Amniotic epithelial cell (primary cell): ENCODE data around the gene FCN2.

Experiments
- DNase-seq: peaks from one replicate; pipeline ENCODE4 v3.0.0-alpha.2; 2010; ENCODE audit warnings: low read depth

The FCN2 gene

DNA sequence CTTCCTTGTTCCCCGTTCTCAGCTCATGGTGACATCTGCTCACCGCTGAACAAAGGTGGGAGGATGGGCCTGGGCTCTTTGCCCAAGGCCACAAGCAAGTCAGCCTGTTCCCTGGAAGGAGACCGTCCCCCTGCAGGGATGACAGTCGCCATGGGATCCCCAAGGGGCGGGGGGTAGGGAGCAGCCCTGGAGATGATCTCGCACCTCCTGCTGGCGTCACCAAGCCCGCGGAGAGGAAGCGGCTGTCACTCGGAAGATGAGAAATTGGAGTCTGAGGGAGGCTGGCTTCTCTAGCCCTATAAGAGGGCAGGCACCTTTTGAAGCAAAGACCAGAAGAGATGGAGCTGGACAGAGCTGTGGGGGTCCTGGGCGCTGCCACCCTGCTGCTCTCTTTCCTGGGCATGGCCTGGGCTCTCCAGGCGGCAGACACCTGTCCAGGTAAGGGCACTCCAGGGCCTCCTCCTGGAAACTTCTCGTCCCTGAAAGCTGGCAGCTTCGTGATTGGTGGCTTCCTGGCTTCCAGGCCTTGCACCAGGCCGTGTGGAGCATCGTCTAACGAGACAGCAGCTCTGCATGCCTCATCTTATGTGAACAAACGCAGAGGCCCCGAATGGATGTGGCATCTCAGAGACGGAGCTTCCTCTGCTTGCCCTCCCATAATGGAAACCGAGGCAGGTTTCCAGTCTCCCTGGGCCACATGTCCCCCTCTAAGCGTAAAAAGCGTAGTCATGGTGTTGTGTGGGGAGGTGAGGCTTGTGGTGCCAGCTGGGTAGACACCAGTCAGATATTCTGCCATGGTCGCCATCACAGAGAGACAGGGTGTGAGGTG lies at the start of gene FCN2:
Gene FCN2, plus strand, starts transcription at position 327 of the 829 bp plus-strand sequence. Its CDS starts 12 bp downstream, at position 339.
- DNase-seq, result no peak

GRCh38 chr9:134830926-134831720 lies 49.5 kb upstream of the FCN2 start:
- DNase-seq, result no peak

DNA sequence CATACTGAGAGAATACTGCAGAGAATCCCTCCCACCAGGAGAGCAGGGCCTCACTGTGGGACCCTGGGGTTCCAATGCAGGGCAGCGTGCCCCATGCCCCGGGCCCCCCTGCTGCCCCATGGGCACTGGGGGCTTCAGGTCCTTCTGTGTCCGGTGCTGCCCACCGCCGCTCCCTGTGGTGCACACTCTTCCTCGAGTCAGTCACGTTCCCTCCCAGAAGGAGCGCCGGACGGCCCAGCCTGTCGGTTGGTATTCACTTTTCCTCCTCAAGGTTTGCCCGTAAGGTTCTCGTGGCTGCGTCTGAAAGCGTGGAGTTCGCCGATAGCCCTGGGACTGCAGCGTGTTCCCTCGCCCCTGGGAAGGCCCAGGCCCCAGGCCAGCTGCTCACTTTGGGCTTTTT lies 48.1 kb upstream of the FCN2 start:
- DNase-seq, result no peak

- DNase-seq, result no peak
Measured at GRCh38 chr9:134833294-134833880, 47.2 kb upstream of the FCN2 start.

- DNase-seq, result no peak
Measured at GRCh38 chr9:134834217-134834956, 46.2 kb upstream of the FCN2 start.

DNA sequence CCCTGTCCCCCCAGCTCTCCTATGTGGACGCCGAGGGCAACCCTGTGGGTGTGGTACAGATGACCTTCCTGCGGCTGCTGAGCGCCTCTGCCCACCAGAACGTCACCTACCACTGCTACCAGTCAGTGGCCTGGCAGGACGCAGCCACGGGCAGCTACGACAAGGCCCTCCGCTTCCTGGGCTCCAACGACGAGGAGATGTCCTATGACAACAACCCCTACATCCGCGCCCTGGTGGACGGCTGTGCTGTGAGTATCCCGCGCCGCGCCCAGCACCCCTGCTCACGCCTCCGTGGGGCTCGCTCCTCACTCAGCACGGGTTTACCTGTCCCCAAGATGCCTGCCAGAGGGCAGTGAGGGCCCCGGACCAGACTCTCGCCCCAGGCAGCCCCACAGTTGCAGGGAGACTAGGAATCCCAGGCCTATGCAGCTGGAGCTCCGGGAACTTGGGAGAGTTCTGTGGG lies 45.6 kb upstream of the FCN2 start:
- DNase-seq, result no peak

DNA sequence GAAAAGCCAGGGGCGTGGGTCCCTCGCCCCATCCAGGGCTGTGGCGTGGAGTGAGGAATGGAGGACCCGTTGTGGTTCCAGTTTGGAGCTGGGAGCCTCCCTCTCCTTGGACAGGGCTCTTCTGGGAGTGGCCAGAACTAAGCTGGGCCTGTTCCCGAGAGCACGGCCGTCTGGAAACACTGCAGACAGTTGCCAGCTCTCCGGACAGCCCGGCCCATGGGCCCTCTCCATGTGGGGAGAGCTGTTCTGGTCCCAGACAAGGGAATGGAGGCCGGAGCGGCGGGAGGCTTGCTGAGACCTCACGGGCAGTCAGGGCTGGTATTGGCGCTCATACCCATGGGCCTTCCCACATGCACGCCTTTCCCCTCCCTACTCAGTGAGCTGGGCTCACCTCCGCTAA lies 45.2 kb upstream of the FCN2 start:
- no peak for DNase-seq

- no peak for DNase-seq
Measured at GRCh38 chr9:134835987-134836386, 44.6 kb upstream of the FCN2 start.

GRCh38 chr9:134836406-134836970 lies 44.1 kb upstream of the FCN2 start:
- no peak for DNase-seq

DNA sequence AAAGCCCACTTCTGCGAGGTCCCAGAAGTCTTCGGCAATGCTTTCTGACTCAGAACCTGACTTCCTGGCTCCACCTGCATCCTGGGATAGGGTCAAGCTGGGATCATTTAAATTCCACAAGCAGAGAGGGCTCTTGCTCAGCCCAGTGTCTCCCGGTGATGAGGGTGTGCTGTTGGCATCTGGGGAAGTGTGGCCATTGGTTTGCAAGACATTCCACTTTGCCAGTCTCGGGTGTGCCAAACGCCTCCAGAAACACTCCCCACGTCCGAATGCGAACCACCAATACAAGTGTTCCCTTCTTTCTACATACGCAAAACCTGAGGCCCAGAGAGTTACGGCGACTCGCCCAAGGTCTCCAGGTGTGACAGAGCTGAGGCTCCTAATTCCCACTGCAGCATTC lies 43.1 kb upstream of the FCN2 start:
- DNase-seq, result no peak

- DNase-seq, result no peak
Measured at GRCh38 chr9:134838651-134839454, 41.8 kb upstream of the FCN2 start.

GRCh38 chr9:134839455-134840125 lies 41.0 kb upstream of the FCN2 start:
- DNase-seq, result no peak

DNA sequence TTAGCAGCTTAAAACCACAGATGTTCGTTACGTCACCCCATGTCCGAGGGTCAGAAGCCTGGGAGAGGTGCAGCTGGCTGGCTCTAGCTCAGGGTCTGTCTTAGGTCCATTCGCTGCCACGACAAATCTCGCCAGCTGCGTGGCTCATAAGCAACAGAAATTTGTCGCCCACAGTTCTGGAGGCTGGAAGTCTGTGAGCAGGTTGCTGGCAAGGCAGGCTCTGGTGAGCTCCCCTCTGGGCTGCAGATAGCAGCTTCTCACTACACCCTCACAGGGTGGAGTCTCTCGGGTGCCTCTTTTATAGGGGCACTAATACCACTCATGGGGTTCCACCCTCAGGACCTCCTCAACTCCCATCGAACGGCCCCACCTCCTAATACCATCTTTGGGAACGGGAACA lies 40.1 kb upstream of the FCN2 start:
- no peak for DNase-seq

DNA sequence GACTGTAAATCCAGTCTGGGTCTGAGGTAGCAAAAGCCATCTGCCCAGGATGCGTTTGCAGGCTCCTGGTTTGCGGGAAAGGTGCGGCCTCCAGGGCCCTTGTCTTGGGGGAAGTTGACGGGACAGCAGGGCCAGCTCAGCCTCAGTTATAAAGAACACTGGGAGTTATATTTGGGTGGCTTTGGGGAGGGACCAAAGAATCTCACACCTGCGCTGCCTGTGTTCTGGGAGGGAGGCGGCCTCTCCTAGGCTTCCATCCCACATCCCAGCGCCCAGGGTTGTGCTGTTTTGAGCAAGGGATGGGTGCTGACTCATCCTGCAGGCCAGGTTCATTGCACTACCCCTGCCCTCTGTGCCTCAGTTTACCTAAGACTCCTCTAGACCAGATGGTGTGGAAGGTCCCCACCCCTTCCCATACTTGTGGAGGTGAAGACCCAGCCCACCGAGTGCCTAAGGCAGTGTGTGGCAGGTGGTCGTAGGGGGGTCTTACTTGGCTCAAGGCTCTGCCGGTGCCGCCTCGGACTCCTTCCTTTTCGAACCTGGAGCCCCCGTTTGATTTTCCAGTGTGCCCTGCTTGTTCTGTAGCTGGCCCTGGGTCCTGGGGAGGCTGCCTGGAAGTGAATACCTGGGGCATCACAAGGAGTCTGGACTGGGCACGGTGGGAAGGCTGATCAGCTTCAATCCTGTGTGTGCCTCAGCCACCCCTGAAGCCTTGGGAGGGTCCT lies 39.3 kb upstream of the FCN2 start:
- DNase-seq, result no peak

DNA sequence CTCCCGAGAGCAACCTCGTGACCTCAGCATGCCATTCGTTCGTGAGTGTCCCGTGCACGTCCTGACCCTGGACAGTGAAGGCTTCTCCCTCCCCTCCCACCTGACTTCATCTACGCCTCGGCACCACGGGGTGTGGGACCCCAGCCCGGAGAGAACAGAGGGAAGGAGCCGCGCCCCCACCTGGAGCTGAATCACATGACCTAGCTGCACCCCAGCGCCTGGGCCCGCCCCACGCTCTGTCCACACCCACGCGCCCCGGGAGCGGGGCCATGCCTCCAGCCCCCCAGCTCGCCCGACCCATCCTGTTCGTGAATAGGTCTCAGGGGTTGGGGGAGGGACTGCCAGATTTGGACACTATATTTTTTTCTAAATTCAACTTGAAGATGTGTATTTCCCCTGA lies 38.3 kb upstream of the FCN2 start:
- no peak for DNase-seq

GRCh38 chr9:134843740-134844139 lies 36.9 kb upstream of the FCN2 start:
- no peak for DNase-seq

DNA sequence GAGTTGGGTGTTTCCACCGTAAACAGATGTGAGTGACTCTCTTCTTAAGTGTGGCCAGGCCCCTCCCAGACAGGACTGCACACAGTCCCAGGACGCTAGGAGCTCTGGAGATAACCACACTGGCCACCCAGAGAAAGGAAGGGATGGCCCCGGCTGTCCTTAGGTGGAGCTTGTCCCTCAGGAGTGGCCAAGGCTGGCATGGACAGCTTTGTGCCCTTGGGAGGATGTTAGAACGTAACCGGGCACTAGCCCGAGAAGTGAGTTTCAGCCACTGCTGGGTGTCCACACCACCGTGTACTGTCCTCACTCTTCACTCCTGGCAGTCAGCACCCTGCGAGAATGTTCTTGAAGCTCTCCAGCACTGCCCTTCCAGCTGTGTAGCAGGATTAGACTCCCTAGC lies 35.8 kb upstream of the FCN2 start:
- DNase-seq, result no peak

GRCh38 chr9:134846187-134846586 lies 34.4 kb upstream of the FCN2 start:
- DNase-seq, result no peak

GRCh38 chr9:134846699-134847098 lies 33.9 kb upstream of the FCN2 start:
- DNase-seq, result no peak

GRCh38 chr9:134847138-134847537 lies 33.5 kb upstream of the FCN2 start:
- no peak for DNase-seq
